Esophagus mucosa (tissue), 1 donor: Measurements from ENCODE around the gene KPTN. TPM values are rescaled to one million over a fixed set of nuclear protein-coding genes. Genes with fewer than 3 reads are reported as not detected.
A peak's percentile ranks its signal among the peaks of the same experiment; 100 is the strongest.

Source experiments
- ATAC-seq: fragments of 200-7000 bp; cut with Tn5 transposase; one replicate; pipeline ENCODE4 v1.9.1; 2020
- total RNA-seq: library from RNA; stranded (reverse); gene quantifications from one replicate; pipeline ENCODE4 v1.2.4, GENCODE V29; 2023
- donor health status: DM: yes; HTN: yes; CAD: no.

The KPTN gene
- total RNA-seq, 1 donor from 2014 or later = 9.8 TPM

GRCh38 chr19:47432091-47432490 lies 51.9 kb downstream of the KPTN start:
- no peak for ATAC-seq

- ATAC-seq = peak; percentile 81
Measured at GRCh38 chr19:47430041-47430802, 53.8 kb downstream of the KPTN start.

- ATAC-seq = no peak
Measured at GRCh38 chr19:47429140-47429793, 54.8 kb downstream of the KPTN start.

- ATAC-seq = peak; percentile 80
Measured at GRCh38 chr19:47428177-47428894, 55.7 kb downstream of the KPTN start.

GRCh38 chr19:47427241-47428176 lies 56.5 kb downstream of the KPTN start:
- ATAC-seq = peak; percentile 67

Other genes starting within 250 kb of the KPTN start
- gene CCDC9, start 227.7 kb downstream of the KPTN start, total RNA-seq = 14.6 TPM
- gene INAFM1, start 209.3 kb downstream of the KPTN start, total RNA-seq = 7.3 TPM
- 1.1 TPM for gene C5AR1, start 174.4 kb downstream of the KPTN start, total RNA-seq
- gene C5AR2, start 152.0 kb downstream of the KPTN start, total RNA-seq = 1.7 TPM
- gene DHX34, start 134.9 kb downstream of the KPTN start, total RNA-seq = 7.9 TPM
- gene MEIS3, start 64.7 kb downstream of the KPTN start, total RNA-seq = 0.64 TPM
- gene SLC8A2, start 12.3 kb downstream of the KPTN start, total RNA-seq = 0.12 TPM
- gene NAPA, start 30.8 kb upstream of the KPTN start, total RNA-seq = 96.2 TPM
- 0.08 TPM for gene ZNF541, start 88.9 kb upstream of the KPTN start, total RNA-seq
- gene BICRA, start 124.9 kb upstream of the KPTN start, total RNA-seq = 7.9 TPM
- 37.0 TPM for gene EHD2, start 229.2 kb upstream of the KPTN start, total RNA-seq